ENCODE data around the gene MEX3D.
"Not testable (repeated sequence)": the region's sequence is repeated elsewhere in the genome, so short reads cannot be mapped to it uniquely, and the experiment has no call there.

Gene MEX3D

DNA sequence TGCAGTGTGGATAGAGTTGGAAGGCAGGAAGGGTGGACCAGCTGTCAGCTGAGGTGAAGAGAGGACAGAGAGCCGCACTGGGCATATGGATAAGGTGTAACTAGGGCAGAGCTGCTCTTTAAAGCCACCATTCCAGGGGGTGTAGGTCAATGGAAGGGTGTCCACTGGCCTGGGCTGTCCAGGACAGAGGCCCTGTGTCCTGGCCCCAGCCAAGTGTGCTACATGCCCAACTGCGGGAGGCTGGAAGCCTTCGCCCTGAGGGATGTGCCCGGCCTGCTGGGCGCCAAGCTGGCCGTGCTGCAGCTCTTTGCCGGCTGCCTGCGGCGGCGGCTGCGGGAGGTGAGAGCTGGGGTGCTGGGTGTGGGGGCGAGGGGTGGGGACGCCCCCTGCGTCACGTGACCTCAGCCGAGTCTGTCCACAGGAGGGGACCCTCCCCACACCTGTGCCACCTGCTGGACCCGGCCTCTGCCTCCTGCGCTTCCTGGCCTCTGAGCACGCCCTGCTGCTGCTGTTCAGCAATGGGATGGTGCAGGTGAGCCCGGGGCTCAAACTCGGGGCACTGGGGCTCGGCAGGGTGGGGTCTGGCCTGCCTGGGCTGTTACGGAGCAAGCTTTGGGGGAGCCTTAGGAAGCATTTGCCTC lies 34.5 kb downstream of the MEX3D start:
- DNase-seq, result no peak

DNA sequence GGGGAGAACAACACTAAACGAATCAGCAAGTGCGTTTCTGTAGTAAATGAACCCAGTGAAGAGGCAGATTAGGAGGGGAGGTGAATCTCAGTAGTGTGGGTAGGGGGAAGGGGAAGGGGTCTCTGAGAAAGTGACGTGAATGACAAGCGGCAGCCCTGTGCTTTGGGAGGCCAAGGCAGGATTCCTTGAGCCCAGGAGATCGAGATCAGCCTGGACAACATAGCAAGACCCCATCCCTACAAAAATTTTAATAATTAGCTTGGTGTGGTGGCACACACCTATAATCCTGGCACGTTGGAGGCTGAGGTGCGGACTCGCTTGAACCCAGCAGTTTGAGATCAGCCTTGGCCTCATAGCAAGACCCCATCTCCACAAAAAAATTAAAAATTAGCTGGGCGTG lies 36.1 kb downstream of the MEX3D start:
- no peak for DNase-seq

DNA sequence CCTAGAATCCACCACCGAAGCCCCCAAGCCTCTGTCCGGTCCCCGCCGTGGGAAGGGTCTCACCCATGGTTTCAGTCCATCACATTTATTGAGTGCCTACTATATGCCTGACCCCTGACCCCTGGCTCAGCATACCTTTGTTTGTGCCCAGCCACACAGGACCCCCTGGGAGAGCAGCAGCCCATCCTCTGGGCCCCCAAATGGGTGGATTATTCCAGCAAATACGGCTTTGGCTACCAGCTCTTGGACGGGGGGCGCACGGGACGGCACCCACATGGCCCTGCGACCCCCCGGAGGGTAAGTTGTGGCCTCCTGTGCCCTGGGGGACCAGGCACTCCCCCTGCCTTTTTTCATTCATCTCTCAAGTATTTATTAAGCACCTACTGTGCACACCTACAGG lies 36.5 kb downstream of the MEX3D start:
- DNase-seq, result no peak

DNA sequence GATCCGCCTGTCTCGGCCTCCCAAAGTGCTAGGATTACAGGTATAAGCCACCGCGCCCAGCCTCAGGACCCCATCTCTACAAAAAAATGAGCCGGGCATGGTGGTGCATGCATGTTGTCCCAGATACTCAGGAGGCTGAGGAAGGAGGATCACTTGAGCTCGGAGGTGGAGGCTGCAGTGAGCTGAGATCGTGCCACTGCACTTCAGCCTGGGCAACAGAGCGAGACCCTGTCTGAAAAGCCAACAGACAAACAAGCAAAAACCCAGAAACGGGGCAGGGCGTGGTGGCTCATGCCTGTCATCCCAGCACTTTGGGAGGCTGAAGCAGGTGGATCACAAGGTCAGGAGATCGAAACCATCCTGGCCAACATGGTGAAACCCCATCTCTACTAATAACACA lies 37.3 kb downstream of the MEX3D start:
- DNase-seq, result not testable (repeated sequence)

DNA sequence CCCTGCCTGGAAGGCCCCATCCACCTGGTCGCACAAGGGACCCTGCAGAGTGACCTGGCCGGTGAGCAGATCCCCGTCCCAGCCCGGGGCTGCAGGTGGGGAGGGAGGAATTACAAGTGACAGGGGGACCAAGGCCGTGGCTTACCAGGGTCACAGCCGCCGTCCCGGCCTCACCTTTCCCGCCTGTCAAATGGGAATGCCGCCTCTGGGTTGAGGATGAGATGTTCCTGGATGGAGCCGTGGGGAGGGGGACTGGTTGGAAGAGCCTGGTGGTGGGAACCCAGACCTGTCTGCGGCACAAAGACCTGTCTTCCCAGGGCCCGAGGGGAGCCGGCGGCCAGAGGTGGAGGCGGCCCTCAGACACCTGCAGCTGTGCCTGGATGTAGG lies 38.7 kb downstream of the MEX3D start:
- no peak for DNase-seq

DNA sequence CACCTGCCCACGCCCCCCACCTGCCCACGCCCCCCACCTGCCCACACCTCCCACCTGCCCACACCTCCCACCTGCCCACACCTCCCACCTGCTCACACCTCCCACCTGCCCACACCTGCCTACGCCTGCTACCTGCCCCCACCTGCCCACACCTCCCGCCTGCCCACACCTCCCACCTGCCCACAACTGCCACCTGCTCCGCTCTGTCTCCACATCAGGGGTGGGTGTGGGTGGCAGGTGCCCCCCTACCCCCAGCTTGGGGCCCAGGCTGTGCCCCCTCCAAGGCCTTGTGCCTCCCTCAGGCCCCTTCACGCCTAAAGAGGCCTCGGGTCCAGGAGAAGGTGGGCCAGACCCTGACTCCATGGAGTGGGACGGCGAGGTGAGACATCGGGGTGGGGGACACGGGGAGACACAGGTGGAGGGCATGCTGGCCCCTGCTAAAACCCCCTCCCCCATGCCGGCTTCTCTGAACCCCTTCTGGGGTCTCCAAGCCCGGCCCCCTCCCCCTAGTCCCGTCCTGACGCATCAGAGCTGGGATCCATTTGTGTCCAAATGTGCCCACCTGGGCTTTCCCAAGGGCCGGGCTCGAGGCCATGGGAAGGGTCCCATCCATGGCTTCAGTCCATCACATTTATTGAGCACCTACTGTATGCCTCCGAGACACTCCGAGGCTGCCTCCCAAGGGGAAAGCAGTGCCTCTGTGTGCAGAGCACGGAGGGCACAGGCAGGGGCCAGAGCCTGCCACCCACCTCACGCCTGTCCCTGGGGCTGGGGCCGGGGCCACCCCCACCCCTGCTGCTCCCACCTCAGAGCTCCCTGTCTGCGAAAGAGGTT lies 39.3 kb downstream of the MEX3D start:
- DNase-seq, result no peak

DNA sequence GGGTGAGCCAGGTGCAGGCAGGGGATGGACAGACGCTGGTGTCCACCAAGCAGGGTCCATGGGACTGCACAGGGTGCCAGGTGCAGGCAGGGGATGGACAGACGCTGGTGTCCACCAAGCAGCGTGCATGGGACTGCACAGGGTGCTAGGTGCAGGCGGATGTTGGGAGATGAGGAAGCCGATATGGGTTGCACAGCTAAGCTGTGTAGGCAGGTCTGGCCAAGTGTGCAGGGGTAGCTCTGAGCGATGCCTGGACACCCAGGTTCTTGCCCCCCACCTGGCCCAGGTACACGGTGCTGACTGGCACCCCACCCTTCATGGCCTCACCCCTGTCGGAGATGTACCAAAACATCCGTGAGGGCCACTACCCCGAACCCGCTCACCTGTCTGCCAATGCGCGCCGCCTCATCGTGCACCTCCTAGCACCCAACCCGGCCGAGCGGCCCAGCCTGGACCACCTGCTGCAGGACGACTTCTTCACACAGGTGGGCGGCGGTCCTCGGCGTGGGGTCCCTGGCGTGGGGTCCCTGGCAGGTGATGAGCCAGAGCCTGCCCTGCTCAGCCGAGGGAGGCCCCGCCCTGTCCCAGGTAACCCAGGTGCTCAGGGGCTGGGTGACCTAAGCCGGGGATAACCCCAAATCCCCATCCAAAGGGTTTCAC lies 40.3 kb downstream of the MEX3D start:
- DNase-seq, result no peak

DNA sequence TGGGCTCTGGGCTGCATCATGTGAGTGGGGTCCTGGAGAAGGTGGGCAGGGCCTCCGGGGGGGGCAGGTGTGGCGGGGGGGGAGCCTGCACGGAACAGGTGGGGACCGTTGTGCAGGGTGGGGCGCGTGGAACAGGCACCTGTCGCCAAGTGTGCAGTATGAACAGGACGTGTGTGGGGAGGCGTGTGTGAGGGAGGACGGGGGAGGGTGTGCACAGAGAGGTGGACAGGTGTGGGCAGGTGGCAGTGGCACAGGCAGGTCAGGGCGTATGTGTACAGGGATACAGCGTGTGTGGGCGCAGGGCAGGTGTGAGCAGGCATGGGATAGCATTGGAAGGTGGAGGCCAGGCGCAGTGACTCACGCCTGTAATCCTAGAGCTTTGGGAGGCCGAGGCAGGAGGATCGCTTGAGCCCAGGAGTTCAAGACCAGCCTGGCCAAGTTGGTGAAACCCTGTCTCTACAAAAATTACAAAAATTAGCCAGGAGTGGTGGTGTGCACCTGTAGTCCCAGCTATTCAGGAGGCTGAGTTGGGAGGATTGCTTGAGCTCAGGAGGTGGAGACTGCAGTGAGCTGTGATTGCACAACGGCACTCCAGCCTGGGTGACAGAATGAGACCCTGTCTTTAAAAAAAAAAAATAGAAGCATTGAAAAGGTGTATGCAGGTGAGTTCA lies 41.0 kb downstream of the MEX3D start:
- DNase-seq, result no peak

DNA sequence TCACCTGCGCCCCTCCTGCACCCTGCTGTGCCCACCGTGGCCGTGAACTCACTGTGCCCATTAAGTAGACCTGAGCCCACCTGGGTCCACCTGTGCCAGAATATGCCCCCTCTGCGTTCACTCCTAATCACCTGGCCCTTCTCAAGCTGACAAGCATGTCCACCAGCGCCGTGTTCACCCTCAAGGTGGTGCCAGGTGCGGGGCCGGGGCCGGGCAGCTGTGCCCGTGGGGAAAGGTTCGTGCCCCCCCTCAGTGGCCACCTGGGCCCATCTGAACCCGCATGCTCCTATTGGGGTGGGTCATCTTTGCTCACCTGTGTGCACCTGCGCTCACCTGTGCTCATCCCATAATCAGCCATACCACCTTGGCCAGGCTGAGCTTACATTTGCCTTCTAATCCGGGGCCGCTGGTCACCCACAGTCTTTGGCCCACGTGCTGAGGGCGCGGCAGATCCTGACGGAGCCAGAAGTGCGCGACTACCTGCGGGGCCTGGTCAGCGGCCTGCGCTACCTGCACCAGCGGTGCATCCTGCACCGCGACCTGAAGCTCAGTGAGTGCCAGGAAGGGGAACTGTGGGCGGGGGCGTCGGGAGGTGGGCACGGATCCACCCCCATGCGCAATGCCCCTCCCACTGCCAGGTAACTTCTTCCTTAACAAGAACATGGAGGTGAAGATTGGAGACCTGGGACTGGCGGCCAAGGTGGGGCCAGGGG lies 41.9 kb downstream of the MEX3D start:
- no peak for DNase-seq

DNA sequence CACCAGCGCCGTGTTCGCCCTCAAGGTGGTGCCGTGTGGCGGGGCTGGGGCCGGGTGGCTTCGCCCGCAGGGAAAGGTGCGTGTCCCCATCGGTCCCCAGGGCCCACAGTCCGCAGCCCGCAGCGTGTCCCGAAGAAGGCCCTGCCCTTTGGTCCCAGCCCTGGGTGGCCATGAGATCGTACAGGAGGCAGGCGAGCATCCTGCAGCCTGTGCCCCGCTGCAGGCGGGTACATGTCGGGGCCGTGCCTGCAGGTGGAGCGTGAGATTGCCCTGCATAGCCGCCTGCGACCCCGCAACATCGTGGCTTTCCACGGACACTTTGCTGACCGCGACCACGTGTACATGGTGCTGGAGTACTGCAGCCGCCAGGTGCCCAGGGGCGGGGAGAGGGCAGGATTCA lies 42.8 kb downstream of the MEX3D start:
- DNase-seq, result no peak

DNA sequence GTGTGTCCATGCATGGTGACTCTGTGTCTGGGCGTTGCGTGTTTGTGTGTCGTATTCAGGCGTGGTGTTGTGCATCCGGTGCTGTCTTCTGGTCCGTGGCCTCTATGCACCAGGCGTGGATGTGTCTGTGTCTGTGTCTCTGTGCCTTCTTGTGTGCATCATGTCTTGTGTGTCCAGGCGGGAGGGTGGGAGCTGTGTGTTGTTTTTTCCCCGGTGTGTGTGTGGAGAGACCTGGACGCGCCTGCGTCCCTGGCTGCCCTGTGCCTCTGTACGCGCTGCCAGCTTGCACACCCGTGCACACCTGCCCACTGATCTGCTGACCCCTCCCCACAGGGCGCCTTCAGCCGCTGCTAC lies 43.2 kb downstream of the MEX3D start:
- DNase-seq, result no peak

DNA sequence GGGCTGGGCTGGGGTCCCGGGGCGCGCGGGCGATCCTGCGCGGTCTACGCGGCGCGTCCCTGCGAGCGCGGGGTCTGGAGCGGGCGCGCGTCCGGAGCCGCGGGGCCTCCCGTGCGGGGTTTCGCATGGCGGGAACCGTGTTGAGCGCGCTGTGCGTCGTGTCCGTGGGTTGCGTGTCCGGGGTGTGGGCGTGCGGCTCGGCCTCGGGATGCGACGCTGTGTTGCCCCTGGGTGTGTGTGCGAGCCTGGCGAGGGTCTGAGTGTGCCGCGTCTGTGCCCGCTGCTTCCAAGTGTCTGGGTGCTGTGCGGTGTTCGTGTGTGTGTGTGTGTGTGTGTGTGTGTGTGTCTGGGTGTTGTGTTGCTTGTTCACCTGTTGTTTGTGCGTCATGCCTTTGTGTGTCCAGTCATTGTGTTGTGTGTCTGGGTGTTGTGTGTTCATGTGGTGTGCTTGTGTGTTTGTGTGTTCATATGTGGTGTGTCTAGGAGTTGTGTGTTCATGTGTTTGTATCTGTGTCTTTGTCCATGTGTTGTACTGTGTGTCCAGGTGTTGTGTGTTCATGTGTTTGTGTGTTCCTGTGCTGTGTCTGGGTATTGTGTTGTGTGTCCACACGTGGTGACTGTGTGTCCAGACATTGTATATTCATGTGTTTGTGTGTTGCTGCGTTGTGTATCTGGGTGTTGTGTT lies 43.7 kb downstream of the MEX3D start:
- no peak for DNase-seq

DNA sequence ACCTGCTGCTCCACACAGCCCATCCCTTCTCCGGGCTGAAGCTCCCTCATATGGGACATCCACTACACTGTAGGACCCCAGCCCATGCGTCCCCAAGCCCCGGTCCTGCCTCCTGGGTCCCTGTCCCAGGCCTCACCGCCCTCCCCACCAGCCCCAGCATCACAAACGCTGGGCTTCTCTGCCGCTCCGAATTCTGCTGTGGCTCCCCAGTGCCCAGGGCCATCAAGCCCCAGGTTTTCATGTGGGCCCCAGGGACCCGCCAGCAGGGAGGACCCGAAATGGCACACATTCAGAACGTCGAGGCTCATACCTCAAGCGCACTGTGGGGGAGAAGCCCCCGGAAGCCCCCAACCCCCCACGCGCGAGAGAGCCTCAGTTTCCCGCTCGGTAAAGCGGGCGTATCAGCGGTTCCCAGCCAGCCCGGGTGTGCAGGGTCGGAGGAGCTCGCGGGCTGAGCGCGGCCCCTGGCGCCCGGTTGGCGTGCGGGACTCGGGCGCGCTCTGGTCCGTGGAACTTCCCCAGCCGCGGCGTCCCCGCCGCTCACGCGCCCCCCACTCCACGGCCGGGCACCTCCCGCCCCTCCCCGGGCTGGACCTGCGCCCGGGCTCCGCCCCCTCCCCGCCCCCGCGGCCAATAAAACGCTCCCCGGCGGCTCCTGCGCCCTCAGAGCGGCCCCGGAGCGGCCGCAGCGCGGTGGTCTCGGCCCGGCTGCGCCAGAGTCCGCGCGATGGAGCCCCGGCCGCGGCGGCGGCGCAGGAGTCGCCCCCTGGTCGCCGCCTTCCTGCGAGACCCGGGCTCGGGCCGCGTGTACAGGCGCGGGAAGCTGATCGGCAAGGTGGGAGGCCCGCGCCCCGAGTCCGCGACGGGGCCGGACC lies 44.5 kb downstream of the MEX3D start, which contains the start of gene PLK5:
Gene PLK5, plus strand, starts transcription at position 666 of the 875 bp plus-strand sequence. CDS start 2,920 bp downstream, outside the sequence.
- no peak for DNase-seq

DNA sequence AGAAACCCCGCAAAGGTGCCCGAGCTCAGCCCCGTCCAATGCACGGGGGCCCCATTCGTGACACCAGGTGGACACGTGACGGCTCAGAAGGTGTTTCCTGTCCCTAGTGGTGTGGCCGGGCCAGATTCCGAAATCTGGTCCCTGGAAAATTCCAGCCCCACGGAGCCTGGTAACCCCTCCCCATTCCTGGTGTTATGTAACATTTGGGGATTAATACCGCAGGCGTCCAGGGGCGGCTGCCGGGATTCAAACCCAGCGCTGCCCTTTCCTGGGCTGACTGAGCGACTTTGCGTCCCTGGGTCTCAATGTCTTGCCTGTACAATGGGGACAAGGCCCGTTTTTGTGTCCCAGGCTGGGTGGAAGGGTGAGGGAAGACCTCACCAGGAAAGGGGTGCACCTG lies 45.3 kb downstream of the MEX3D start:
- no peak for DNase-seq

DNA sequence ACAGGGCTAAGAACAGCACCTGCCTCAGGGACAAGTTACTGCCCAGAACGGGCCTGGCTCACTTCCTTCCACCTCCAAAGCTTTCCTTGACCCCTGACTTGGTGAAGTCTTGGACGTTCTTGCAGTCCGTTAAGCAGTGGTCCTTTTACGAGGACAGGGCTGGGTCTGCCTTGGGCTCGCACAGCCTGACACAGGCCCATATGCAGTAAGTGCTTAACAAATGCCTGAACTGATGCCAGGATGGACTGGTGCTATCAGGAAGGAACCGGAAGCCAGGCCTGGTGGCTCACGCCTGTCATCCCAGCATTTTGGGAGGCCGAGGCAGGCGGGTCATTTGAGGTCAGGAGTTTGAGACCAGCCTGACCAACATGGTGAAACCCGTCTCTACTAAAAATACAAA lies 46.1 kb downstream of the MEX3D start:
- no peak for DNase-seq

DNA sequence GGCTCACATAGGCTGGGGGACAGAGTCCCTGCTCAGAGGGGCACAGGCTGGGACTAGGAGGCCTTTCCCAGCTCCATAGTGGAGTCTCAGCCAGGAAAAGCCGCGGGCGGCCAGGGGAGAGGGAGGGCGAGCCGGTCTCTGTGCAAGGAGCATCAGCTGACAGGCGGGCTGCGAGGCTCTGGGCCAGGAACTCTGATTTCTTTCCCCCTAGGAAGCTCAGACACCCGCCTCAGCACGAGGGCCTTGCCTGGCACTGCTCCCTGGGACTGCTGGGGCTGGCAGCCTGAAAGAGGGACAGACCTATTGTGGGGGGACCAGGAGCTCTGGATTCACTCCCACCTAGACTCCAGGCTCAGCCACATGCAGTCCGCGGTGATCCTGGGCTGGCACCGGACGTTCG lies 46.5 kb downstream of the MEX3D start:
- DNase-seq, result no peak

DNA sequence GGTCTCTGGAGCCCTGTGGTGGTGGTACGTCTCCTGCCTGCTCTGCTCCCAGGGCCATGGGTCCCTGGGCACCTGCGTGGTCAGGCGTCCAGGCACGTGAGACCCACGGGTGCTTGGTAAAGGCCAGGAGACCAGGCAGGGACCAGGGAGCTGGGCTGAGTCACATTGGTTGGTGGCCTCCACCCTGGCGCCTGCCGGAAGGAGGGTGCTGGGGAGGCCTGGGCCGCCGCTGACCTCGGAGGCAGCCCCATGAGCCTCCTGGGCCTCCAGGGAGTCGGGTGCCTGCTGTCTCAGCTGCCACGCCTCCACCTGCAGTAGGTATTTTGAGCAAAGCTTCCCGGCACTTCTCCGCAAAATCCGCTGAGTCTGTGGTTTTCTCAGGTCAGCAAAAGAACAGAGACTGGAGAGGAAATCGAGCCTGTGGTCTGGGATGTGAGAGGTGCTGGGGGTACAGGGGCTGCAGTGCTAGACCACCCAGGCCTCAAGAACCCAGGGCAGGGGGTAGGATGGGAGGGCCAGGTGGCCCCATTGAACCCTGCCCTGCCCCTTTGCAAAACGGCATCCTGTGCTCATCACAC lies 47.8 kb downstream of the MEX3D start:
- no peak for DNase-seq

DNA sequence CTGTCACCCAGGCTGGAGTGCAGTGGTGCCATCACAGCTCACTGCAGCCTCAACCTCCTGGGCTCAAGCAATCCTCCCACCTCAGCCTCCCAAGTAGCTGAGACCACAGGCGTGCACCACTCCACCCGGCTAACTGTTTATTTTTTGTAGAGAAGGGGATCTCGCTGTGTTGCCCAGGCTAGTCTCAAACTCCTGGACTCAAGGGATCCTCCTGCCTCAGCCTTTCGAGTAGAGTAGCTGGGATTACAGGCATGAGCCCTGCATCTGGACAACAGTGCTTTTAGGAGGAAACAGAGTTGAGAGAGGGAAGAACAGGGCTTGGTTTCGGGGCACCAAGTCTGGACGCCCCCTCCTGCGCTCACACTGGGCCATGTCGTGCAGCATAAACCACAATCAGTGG lies 48.3 kb downstream of the MEX3D start:
- not testable (repeated sequence) for DNase-seq

DNA sequence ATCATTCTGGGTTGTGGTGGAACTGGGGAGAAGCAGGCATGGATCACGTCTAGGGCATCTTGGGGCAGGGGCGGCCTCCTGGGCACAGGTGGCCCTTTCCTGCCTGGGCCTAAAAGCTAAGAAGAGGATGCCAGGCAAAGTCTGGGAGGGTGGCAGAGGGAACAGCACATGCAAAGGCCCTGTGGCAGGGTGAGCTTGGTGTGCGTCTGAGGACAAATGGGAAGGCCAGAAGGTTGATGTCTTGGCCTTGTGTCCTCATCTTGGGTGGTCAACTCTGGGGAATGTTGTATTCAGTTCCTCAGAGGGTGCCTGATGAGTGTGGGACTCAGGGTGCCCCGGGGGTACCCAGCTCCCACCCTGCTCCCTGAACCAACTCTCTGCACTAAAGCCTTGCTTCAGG lies 49.7 kb downstream of the MEX3D start:
- DNase-seq, result no peak

DNA sequence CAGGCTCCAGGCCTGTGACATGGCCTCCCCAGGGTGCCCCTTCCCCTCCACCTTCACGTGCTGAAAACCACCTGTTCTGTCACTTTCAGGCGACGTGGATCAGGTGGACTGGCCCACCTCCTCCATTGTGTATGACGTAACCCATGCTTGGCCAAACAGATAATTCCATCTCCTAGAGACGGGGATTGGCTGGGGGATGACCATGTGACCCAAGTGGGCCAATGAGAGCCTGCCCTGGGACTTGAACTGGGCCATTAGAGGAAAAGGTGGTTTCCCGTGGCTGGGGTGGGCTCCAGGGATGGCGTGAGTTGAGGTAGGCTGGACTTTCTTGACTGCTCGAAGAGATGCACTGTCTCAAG lies 51.8 kb downstream of the MEX3D start:
- DNase-seq, result no peak
